Ammon's horn (tissue), 1 donor: ENCODE measurements around the gene FAM98C.
"Not testable (repeated sequence)": the region's sequence is repeated elsewhere in the genome, so short reads cannot be mapped to it uniquely, and the experiment has no call there.

Experiments
- DNase-seq: peaks from one replicate; pipeline ENCODE4 v3.0.0-alpha.2; 2016; ENCODE audit warnings: low spot score

FAM98C gene

DNA sequence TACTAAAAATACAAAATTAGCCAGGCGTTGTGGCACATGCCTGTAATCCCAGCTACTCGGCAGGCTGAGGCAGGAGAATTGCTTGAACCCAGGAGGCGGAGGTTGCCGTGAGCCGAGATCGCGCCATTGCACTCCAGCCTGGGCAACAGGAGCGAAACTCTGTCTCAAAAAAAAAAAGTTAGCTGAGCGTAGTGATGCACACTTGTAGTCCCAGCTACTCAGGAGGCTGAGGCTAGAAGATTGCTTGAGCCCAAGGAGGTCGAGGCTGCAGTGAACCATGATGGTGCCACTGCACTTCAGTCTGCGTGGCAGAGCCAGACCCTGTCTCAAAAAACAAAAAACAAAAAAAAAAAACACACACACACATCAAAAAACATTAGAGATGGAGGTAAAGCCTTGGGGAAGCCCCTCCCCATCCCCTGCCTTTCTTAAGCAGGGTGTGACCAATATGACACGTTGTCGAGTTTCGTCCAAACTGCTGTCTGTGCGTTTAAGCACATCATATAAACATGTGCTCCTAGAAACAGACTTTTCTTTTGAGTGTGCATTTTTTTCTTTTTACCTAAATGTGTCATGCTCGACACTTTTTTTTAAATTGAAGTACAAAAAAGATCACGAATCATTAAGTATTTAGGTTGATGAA, 24.3 kb downstream of the FAM98C start:
- not testable (repeated sequence) for DNase-seq

- DNase-seq, result no peak
These were observed 26.3 kb downstream of the FAM98C start for GRCh38 chr19:38429055-38429810.

DNA sequence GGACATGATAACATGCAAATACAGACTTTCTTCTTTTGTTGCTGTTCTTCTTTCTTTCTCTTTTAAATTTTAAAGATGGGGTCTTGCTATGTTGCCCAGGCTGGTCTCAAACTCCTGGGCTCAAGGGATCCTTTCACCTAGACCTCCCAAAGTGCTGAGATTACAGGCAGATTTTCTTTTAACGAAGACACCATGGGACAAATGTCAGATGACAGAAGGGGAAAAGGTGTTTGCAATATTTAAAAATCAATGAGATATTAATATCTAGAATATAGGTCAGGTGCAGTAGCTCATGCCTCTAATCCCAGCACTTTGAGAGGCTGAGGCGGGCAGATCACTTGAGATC, 26.9 kb downstream of the FAM98C start:
- no peak for DNase-seq

GRCh38 chr19:38430931-38431330, 28.0 kb downstream of the FAM98C start:
- DNase-seq, result no peak

GRCh38 chr19:38433268-38433733, 30.4 kb downstream of the FAM98C start, which contains the start of gene RYR1:
Gene RYR1 (plus strand): TSS chr19:38433691. CDS start chr19:38433830, 139 bp downstream.
- peak; percentile 72 for DNase-seq

DNA sequence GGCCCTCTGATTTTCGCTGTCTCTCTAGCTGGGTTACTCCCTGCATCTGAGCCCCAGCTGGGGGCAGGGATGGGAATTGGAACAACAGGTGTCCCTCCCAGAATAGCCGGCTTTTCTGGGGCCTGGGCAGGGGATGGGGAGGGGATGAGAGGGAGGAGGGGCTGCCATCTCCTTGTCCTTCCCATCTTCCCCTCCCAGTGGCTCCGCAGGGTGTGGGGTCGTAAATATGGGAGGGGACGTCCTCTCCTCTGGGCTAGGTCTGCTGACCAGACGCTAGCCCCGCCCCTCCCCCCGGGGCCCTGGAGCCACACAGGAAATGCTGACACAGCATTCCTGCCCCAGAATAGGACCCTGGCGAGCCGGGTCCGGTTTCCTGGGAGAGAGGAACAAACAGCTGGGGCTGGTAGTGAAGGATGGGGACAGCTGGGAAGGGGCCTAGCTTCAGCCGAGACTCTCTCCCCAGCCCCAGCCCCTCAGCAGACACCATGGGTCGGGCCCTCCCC, 31.7 kb downstream of the FAM98C start:
- peak; percentile 40 for DNase-seq

DNA sequence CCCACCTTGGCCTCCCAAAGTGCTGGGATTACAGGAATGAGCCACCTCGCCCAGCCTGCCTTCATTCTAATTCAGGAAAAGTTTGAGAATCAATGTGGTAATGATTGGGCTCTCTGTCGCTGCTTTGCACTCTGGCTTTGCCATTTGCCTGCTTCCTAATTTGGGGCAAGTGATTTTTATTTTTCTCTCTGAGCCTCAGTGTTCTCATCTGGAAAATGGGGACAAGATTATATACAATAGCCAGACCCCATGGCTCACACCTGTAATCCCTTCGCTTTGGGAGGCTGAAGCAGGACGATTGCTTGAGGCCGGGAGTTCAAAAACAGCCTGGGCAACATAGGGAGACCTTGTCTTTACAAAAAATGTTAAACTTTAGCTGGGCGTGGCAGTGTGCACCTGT, 34.4 kb downstream of the FAM98C start:
- DNase-seq, result no peak

GRCh38 chr19:38437917-38438316, 35.0 kb downstream of the FAM98C start:
- no peak for DNase-seq

GRCh38 chr19:38440592-38440991, 37.7 kb downstream of the FAM98C start:
- DNase-seq, result no peak

DNA sequence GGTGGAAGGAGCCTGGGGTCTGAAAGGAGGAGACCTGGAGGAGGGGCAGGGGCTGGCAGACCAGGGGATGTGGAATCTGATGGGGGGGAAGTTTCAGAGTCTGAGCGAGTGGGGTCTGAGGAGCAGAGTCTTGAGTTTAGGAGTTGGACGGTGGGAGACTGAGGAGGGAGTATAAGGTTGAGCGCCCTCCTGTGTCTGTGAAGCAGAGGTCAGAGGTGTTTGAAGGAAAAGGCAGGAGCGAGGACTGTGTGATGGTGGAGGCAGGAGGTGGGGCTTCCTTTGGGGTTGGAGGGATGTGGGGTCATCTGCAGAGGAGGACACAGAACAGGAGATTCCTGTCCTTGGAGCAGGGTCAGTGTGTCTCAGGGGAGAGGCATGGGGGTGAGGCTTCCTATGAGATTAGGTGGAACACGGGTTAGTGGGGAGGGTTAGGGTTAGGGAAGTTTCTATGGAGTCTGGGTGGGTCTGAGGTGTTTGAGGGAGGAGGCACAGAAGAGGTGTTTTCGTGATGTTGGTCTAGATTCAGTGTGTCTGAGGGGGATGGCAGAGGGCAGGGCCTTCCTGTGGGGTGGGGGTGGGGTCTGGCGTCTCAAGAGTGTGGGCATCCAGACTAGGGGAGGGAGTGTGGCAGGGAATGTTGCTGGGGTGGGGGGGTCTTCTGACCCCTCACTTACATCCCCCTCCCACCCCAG, 38.9 kb downstream of the FAM98C start:
- no peak for DNase-seq

GRCh38 chr19:38442736-38443135, 39.8 kb downstream of the FAM98C start:
- DNase-seq, result no peak

DNA sequence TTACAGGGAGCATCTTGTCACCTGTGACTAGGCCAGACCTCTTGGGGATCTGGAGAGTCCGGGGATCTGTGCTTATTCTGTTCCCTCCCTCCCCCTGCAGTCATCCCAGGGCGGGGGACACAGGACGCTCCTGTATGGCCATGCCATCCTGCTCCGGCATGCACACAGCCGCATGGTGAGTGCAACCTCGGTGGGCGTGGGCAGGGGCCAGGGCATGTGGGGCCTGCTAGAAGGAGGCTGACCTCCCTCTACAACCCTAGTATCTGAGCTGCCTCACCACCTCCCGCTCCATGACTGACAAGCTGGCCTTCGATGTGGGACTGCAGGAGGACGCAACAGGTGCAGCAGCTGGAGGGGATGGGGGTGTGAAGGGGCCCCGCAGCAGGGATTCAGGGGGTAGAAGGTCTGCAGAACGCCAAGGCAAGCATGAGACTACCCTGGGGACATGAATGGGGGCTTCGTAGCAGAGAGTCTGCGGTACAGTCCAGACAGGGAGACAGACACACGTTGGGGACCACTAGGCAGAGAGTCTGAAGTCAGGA, 40.6 kb downstream of the FAM98C start:
- DNase-seq, result no peak

- DNase-seq, result no peak
These were observed 41.1 kb downstream of the FAM98C start for GRCh38 chr19:38444026-38444425.

- DNase-seq, result no peak
These were observed 42.5 kb downstream of the FAM98C start for GRCh38 chr19:38445362-38445761.

GRCh38 chr19:38448225-38448624, 45.3 kb downstream of the FAM98C start:
- DNase-seq, result no peak

DNA sequence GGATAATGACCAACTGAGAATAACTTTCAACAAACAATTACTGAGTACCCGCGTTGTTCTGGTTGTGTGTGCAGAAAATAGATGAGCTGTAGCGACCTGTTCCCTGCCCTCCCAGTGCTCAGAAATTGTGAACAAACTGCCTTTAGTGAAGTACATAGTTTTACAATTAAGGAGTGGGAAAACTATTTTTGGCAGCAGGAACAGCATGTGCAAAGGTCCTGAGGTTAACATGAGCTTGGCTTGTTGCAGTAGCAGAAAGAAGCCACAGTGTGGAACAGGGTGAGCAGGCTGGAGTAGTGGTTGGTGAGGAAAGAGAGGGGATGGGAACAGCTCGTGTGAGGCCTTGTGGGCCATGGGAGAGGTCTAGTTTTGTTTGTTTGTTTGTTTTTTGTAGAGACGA, 46.6 kb downstream of the FAM98C start:
- no peak for DNase-seq

DNA sequence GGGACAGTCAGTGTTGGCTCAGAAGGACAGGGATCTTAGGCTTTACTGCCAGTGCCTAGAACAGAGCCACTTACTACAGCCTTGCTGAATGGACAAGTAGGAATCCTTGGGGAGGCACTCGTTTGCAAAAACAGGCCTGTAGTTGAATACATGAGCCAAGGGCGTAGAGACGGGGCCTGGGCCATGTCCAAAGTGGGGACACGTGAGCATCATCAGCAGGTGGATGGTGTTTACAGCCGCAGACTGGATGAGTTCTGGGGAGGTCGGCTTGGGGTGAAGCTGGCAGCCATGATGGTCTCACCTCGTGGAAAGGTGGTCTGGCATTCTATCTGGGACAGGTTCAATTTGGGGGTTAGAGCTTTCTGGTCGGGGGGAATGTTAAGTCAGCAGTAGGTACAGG, 48.1 kb downstream of the FAM98C start:
- DNase-seq, result no peak

DNA sequence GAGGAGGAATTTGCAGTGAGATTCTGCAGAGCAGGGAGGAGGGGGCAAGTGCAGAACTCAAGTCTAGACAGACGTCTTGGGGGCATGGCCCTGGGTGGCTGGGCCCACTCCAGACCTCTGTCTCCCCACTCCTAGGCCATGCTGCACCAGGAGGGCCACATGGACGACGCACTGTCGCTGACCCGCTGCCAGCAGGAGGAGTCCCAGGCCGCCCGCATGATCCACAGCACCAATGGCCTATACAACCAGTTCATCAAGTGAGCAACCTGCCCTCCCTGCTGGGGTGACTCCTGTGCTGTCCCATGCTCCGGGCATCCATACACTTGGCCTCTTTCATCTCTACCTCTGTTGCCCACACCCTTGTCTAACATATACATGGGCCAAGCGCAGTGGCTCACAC, 48.7 kb downstream of the FAM98C start:
- DNase-seq, result no peak

- no peak for DNase-seq
These were observed 49.8 kb downstream of the FAM98C start for GRCh38 chr19:38452430-38453366.

- no peak for DNase-seq
These were observed 50.7 kb downstream of the FAM98C start for GRCh38 chr19:38453596-38453995.

DNA sequence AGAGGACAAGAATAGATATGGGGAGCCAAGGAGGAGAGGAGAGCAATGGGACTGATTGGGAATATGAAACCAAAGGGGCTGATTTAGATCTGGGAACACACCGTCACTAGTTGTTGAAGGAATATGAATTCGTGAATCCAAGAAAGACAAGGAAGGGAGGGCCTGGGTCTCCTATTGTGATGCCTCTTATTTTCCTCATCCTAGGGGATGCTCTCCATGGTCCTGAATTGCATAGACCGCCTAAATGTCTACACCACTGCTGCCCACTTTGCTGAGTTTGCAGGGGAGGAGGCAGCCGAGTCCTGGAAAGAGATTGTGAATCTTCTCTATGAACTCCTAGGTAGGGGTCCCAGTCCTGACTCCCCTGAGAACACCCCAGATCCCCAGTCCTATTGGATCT, 52.1 kb downstream of the FAM98C start:
- no peak for DNase-seq
